K562 (cell line): ENCODE measurements around the gene KRT83. TPM values are rescaled to one million over a fixed set of nuclear protein-coding genes. Genes with fewer than 3 reads are reported as not detected.

ENCODE experiments used
- ATAC-seq: fragments of 200-7000 bp; cut with Tn5 transposase; 3 replicates; pipeline ENCODE4 v1.9.1; 2020; ENCODE audit warnings: moderate library complexity
- BruUV-seq: library from RNA; stranded (reverse); fragments of 400-500 nt; replicated peaks from 2 replicates; lab custom pipeline; 2021; lab: Mats Ljungman, UMichigan
- CTCF ChIA-PET: fragments of 300-600 bp; formaldehyde crosslinking; extraction: SDS; loops from one replicate; lab custom pipeline; 2021; ENCODE audit warnings: low intra/inter-chr PET ratio; lab: Yijun Ruan, JAX
- POLR2A ChIA-PET: fragments of 300-600, 350-650 bp; sonication (Branson Sonifier 250); formaldehyde crosslinking; extraction: SDS; loops from one replicate; lab custom pipeline; 2021; ENCODE audit warnings: antibody characterized with exemption, inconsistent platforms; lab: Yijun Ruan, JAX
- DNase-seq, 4 experiments: peaks; one replicate each; pipeline versions ENCODE4 v3.0.0 to v3.0.0-alpha.2; 2011 to 2018; ENCODE audit warnings: low spot score in 3 of 4, mixed read lengths in 3 of 4; ENCODE audit errors: extremely low read depth in 1 of 4
- FAIRE-seq: peaks from 2 replicates; lab custom pipeline; 2011; peaks lifted over from hg19 to GRCh38; lab: Jason Lieb, UNC
- H2AFZ ChIP-seq: 2 replicates; pipeline ENCODE4 v1.6.0; 2011; ENCODE audit warnings: low read depth, low read length, control low read depth, inconsistent platforms
- H3K27ac ChIP-seq: fragments of 200-600 bp; 3 replicates; pipeline ENCODE4 v1.8.0; 2011; ENCODE audit warnings: low read depth, mild to moderate bottlenecking, control low read depth, inconsistent platforms, low read length, moderate library complexity, mixed read lengths; ENCODE audit errors: extremely low read depth
- H3K27me3 ChIP-seq, 2 experiments: fragments of 300-600 bp in 1 of 2; 2 replicates in 1 of 2; 3 replicates in 1 of 2; pipeline versions ENCODE4 v1.6.0 to v1.8.0; 2011; ENCODE audit warnings: inconsistent platforms in 2 of 2, low read length in 2 of 2, mild to moderate bottlenecking in 1 of 2, mixed read lengths in 1 of 2, moderate library complexity in 1 of 2; ENCODE audit not compliant: control insufficient read depth in 2 of 2, insufficient read depth in 2 of 2
- H3K36me3 ChIP-seq: fragments of 300-600 bp; 3 replicates; pipeline ENCODE4 v1.8.0; 2011; ENCODE audit warnings: mild to moderate bottlenecking, low read length, inconsistent platforms; ENCODE audit not compliant: control insufficient read depth, insufficient read depth
- H3K4me1 ChIP-seq, 2 experiments: fragments of 200-600 bp in 1 of 2; replicated peaks in 1 of 2; 2 replicates in 1 of 2; 3 replicates in 1 of 2; pipeline versions ENCODE4 v1.5.1 to v1.8.0; 2011; ENCODE audit warnings: inconsistent platforms in 2 of 2, low read length in 2 of 2, mild to moderate bottlenecking in 1 of 2, mixed read lengths in 1 of 2, moderate library complexity in 1 of 2; ENCODE audit not compliant: control insufficient read depth in 2 of 2, insufficient read depth in 2 of 2
- H3K4me2 ChIP-seq: 2 replicates; pipeline ENCODE4 v1.6.1; 2011; ENCODE audit warnings: low read length, control low read depth, inconsistent platforms, mixed read lengths; ENCODE audit not compliant: insufficient read depth
- H3K4me3 ChIP-seq: fragments of 200-600 bp; sonication (generic), shearing (Covaris generic); 2 replicates; pipeline ENCODE4 v1.5.1; 2016; ENCODE audit warnings: control low read depth, inconsistent platforms
- H3K79me2 ChIP-seq: fragments of 200-600 bp; 3 replicates; pipeline ENCODE4 v1.8.0; 2011; ENCODE audit warnings: low read length, inconsistent platforms; ENCODE audit not compliant: control insufficient read depth, insufficient read depth
- H3K9ac ChIP-seq, 2 experiments: 2 replicates each; pipeline versions ENCODE4 v1.6.0 to v1.6.1; 2011; ENCODE audit warnings: low read depth in 2 of 2, low read length in 2 of 2, control low read depth in 1 of 2, inconsistent platforms in 1 of 2, mild to moderate bottlenecking in 1 of 2, mixed read lengths in 1 of 2; ENCODE audit not compliant: insufficient read depth in 1 of 2
- H3K9me1 ChIP-seq: one replicate; pipeline ENCODE4 v1.6.0; 2011; ENCODE audit warnings: inconsistent platforms, mild to moderate bottlenecking, low read length, moderate library complexity; ENCODE audit not compliant: control insufficient read depth, insufficient read depth
- H3K9me3 ChIP-seq: replicated peaks from 2 replicates; pipeline ENCODE4 v1.5.1; 2011; ENCODE audit warnings: low read depth, low read length, inconsistent platforms; ENCODE audit not compliant: control insufficient read depth, insufficient read depth
- H4K20me1 ChIP-seq: replicated peaks from 2 replicates; pipeline ENCODE4 v1.6.1; 2011; ENCODE audit warnings: low read length, inconsistent platforms, mixed read lengths; ENCODE audit not compliant: control insufficient read depth, insufficient read depth
- COPS2 ChIP-seq: fragments of 450-650 bp; conservative IDR thresholded peaks from 2 replicates; pipeline ENCODE4 v1.6.1; 2016; ENCODE audit warnings: mild to moderate bottlenecking, moderate library complexity
- SIN3B ChIP-seq: fragments of 450-650 bp; IDR thresholded peaks from 2 replicates; pipeline ENCODE4 v1.6.1; 2017; ENCODE audit warnings: low read depth, mild to moderate bottlenecking, moderate library complexity
- TARDBP ChIP-seq: fragments of 450-650 bp; IDR thresholded peaks from 2 replicates; pipeline ENCODE4 v1.6.1; 2016
- ZC3H8 ChIP-seq: fragments of 450-650 bp; IDR thresholded peaks from 2 replicates; pipeline ENCODE4 v1.6.1; 2017
- ZNF184 ChIP-seq: sonication (generic); formaldehyde crosslinking; IDR thresholded peaks from 2 replicates; pipeline ENCODE4 v1.5.0; 2020; ENCODE audit warnings: missing genetic modification reagents
- ZNF316 ChIP-seq: fragments of 450-650 bp; IDR thresholded peaks from 2 replicates; pipeline ENCODE4 v1.6.1; 2016
- WGBS: fragments of 100-300 bp; shearing (Covaris generic); methylation state at CpG from one replicate; pipeline ENCODE4 v1.1.6; 2016; ENCODE audit warnings: low coverage, mixed read lengths; ENCODE audit not compliant: insufficient coverage; ENCODE audit errors: missing lambda C conversion rate; 5-methylcytosine and 5-hydroxymethylcytosine counted together
- in situ Hi-C: fragments of 300-500 bp; cut with MboI; formaldehyde crosslinking; loops from 4 replicates; pipeline ENCODE4 v1.15.0; 2018; ENCODE audit warnings: inconsistent platforms, mixed read lengths
- intact Hi-C: fragments of 100-400 bp; cut with micrococcal nuclease; formaldehyde crosslinking; loops from 2 replicates; pipeline ENCODE4 v1.14.2; 2022
- polyA plus RNA-seq, 8 experiments: library from polyadenylated mRNA; depleted of rRNA in 4 of 8; stranded (reverse) in 5 of 8; unstranded in 3 of 8; fragments of >200 nt; fragmentation: Nextera tagmentation in 2 of 8; fragmentation: Illumina TruSeq in 1 of 8; extraction: Ambion mirVana in 2 of 8; extraction: Trizol in 1 of 8; gene quantifications; 2 replicates each; pipeline versions ENCODE4 v1.2.1 to v1.2.3, GENCODE V29; 2011 to 2014; ENCODE audit warnings: inconsistent platforms in 1 of 8, missing spikeins in 1 of 8
- total RNA-seq, 7 experiments: library from RNA; depleted of rRNA in 6 of 7; stranded (reverse); fragments of >200 nt in 6 of 7; fragmentation: Illumina TruSeq in 2 of 7; extraction: Trizol in 2 of 7; gene quantifications; 2 replicates each; pipeline versions ENCODE4 v1.2.1 to v1.2.3, GENCODE V29; 2011 to 2021; ENCODE audit warnings: low replicate concordance in 1 of 7
- TF ChIP-seq, protein P1 (sequence below): sonication (generic); formaldehyde crosslinking; IDR thresholded peaks from 2 replicates; pipeline ENCODE4 v1.8.0; 2023; ENCODE audit warnings: missing genetic modification reagents, mild to moderate bottlenecking, borderline replicate concordance

The KRT83 gene
- total and polyA plus RNA-seq, 9 of the 15 experiments (the other 6 are each of a cell fraction or from before 2014, with no cell fraction given) = not detected

DNA sequence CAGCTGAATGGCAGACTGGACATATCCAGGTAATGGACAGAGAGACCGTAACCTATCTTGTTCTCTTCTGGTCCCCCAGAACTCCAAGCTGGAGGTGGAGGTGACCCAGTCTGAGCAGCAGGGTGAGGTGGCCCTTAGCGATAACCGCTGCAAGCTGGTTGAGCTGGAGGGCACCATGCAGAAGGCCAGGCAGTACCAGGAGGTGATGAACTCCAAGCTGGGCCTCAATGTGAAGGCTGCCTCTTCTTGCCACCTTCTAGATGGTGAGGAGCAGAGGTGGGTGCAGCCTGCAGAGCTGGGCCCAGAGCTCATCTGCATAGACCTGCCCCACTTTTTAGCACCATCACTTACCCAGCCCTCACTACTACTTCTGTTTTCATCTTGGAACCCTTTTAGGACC, 53.9 kb downstream of the KRT83 start (continued):
- TF ChIP-seq COPS2 = no peak

DNA sequence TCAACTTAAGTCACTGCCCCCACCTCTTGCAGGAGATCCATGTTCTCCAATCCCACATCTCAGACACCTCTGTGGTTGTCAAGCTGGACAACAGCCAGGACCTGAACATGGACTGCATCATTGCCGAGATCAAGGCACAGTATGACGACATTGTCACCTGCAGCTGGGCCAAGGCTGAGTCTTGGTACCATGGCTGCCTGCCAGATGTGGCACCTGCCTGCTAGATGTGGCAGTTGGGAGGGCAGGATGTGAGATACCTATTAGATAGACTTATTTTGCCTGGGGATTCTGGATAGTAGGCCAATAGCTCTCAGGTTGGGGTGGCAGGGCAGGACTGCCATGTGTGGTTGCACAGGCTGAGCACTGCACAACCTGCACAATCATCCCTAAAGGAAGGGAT, 54.7 kb downstream of the KRT83 start:
- peaks cover 0 to 23% of the 10 kb centered on the region in 2 experiments; a peak in 2 of 5 replicates for H3K27me3 ChIP-seq
- no peaks in the 10 kb centered on the region for H4K20me1 ChIP-seq
- BruUV-seq = no TSS peak
- H3K9me1 ChIP-seq = no peaks in the 10 kb centered on the region
- DNase-seq (no peak), FAIRE-seq (no peak), ATAC-seq (no peak)
- no peak overlapping the region for H3K4me3 ChIP-seq
- in situ Hi-C loops = no loop called here
- intact Hi-C loops = no loop called here
- no peaks in the 10 kb centered on the region for H3K79me2 ChIP-seq
- no peak overlapping the region for H3K9ac ChIP-seq
- H3K4me1 ChIP-seq = no peaks in the 10 kb centered on the region
- no peaks in the 10 kb centered on the region for H3K36me3 ChIP-seq
- H2AFZ ChIP-seq = no peak overlapping the region
- ChIA-PET CTCF (no interaction called here), POLR2A (no interaction called here)
- H3K27ac ChIP-seq = no peak overlapping the region
- TF ChIP-seq SIN3B = no peak
- TF ChIP-seq ZNF184 (CRISPR knock-in tag) = no peak
- no peak for TF ChIP-seq TARDBP
- no peaks in the 10 kb centered on the region for H3K9me3 ChIP-seq
- 0% methylated on average over 2 of the region's 2 CpGs for WGBS
- no peak overlapping the region for H3K4me2 ChIP-seq

DNA sequence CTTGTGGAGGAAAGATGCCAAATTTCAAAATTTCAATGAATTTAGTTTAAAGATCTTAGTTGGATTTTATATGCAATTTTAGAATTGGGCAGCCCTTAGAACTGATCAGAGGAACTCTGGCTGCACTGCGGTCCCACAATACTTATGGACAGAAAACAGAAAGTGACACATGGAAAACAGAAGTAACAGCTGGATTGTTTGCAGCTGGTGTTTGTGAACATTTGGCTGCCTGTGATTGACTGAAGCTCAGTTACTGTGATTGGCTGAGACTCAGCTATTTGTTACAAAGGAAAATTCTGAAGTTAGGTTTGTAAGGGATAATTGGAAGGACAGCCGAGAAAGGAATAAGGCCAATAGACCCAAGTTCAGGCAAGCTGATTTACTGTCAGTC, 56.8 kb downstream of the KRT83 start:
- ChIA-PET CTCF (no interaction called here), POLR2A (interaction anchor here (0.6 to 1.1 kb wide), 3 partner anchors 10 to 44 kb away, joined by 3 to 9 read pairs (median 3); no protein-coding TSS in a partner anchor)
- Histone ChIP-seq H3K4me1 (no peaks in the 10 kb centered on the region), H3K27ac (no peak overlapping the region), H3K79me2 (no peaks in the 10 kb centered on the region), H2AFZ (no peak overlapping the region), H3K4me2 (no peak overlapping the region), H3K9me3 (no peaks in the 10 kb centered on the region), H3K36me3 (no peaks in the 10 kb centered on the region), H3K9me1 (no peaks in the 10 kb centered on the region), H3K27me3 (peaks cover 1 to 24% of the 10 kb centered on the region in 2 experiments; a peak in 3 of 5 replicates), H3K4me3 (no peak overlapping the region), H3K9ac (no peak overlapping the region), H4K20me1 (no peaks in the 10 kb centered on the region)
- WGBS = 0% methylated on average over 2 of the region's 2 CpGs
- no peak for TF ChIP-seq ZC3H8
- TF ChIP-seq, protein P1, sequence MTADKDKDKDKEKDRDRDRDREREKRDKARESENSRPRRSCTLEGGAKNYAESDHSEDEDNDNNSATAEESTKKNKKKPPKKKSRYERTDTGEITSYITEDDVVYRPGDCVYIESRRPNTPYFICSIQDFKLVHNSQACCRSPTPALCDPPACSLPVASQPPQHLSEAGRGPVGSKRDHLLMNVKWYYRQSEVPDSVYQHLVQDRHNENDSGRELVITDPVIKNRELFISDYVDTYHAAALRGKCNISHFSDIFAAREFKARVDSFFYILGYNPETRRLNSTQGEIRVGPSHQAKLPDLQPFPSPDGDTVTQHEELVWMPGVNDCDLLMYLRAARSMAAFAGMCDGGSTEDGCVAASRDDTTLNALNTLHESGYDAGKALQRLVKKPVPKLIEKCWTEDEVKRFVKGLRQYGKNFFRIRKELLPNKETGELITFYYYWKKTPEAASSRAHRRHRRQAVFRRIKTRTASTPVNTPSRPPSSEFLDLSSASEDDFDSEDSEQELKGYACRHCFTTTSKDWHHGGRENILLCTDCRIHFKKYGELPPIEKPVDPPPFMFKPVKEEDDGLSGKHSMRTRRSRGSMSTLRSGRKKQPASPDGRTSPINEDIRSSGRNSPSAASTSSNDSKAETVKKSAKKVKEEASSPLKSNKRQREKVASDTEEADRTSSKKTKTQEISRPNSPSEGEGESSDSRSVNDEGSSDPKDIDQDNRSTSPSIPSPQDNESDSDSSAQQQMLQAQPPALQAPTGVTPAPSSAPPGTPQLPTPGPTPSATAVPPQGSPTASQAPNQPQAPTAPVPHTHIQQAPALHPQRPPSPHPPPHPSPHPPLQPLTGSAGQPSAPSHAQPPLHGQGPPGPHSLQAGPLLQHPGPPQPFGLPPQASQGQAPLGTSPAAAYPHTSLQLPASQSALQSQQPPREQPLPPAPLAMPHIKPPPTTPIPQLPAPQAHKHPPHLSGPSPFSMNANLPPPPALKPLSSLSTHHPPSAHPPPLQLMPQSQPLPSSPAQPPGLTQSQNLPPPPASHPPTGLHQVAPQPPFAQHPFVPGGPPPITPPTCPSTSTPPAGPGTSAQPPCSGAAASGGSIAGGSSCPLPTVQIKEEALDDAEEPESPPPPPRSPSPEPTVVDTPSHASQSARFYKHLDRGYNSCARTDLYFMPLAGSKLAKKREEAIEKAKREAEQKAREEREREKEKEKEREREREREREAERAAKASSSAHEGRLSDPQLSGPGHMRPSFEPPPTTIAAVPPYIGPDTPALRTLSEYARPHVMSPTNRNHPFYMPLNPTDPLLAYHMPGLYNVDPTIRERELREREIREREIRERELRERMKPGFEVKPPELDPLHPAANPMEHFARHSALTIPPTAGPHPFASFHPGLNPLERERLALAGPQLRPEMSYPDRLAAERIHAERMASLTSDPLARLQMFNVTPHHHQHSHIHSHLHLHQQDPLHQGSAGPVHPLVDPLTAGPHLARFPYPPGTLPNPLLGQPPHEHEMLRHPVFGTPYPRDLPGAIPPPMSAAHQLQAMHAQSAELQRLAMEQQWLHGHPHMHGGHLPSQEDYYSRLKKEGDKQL (CRISPR knock-in tag) = no peak
- no peak for TF ChIP-seq ZNF316
- in situ Hi-C loops = no loop called here
- DNase-seq = no peak
- BruUV-seq = no TSS peak
- no peak for FAIRE-seq
- ATAC-seq = no peak
- intact Hi-C loops = no loop called here
